ENCODE results near the gene ALKBH5. TPM values are rescaled to one million over a fixed set of nuclear protein-coding genes. Genes with fewer than 3 reads are reported as not detected.

The ALKBH5 gene
- total RNA-seq, 1 donor from 2014 or later: 48.7 TPM

Other genes with a start within 250 kb of the ALKBH5 start
- gene TOM1L2, start 211.4 kb upstream of the ALKBH5 start, total RNA-seq: 27.1 TPM
- 3.1 TPM for gene DRC3, start 211.0 kb upstream of the ALKBH5 start, total RNA-seq
- gene ATPAF2, start 144.7 kb upstream of the ALKBH5 start, total RNA-seq: 13.3 TPM
- gene GID4, start 144.4 kb upstream of the ALKBH5 start, total RNA-seq: 7.4 TPM
- 20.4 TPM for gene DRG2, start 95.9 kb upstream of the ALKBH5 start, total RNA-seq
- gene MYO15A, start 75.1 kb upstream of the ALKBH5 start, total RNA-seq: 0.59 TPM
- gene LLGL1, start 41.8 kb downstream of the ALKBH5 start, total RNA-seq: 17.7 TPM
- 86.3 TPM for gene FLII, start 74.9 kb downstream of the ALKBH5 start, total RNA-seq
- 9.9 TPM for gene MIEF2, start 76.8 kb downstream of the ALKBH5 start, total RNA-seq
- gene TOP3A, start 131.2 kb downstream of the ALKBH5 start, total RNA-seq: 26.2 TPM
- 10.9 TPM for gene SMCR8, start 131.5 kb downstream of the ALKBH5 start, total RNA-seq
- gene SHMT1, start 179.7 kb downstream of the ALKBH5 start, total RNA-seq: 22.8 TPM
- 0.49 TPM for gene EVPLL, start 193.9 kb downstream of the ALKBH5 start, total RNA-seq